Liver (tissue), 9 donors: ENCODE results near the gene CLASRP. TPM values are rescaled to one million over a fixed set of nuclear protein-coding genes. Genes with fewer than 3 reads are reported as not detected.

Experiments
- DNase-seq: peaks from one replicate; pipeline ENCODE4 v3.0.0-alpha.2; 2017; ENCODE audit warnings: low spot score
- H3K27ac ChIP-seq, 2 donors: one replicate each; pipeline ENCODE4 v1.7.0; 2013; ENCODE audit warnings: inconsistent platforms in 2 of 2, low read length in 2 of 2, control low read depth in 1 of 2, low read depth in 1 of 2, mild to moderate bottlenecking in 1 of 2
- H3K27me3 ChIP-seq, 4 donors: one replicate each; pipeline versions ENCODE4 v1.6.1 to v1.7.0; 2013; ENCODE audit warnings: low read length in 3 of 4, inconsistent platforms in 1 of 4, mild to moderate bottlenecking in 1 of 4, moderate library complexity in 1 of 4; ENCODE audit not compliant: control insufficient read depth in 4 of 4, insufficient read depth in 4 of 4
- H3K36me3 ChIP-seq, 4 donors: one replicate each; pipeline versions ENCODE4 v1.6.1 to v1.7.0; 2013; ENCODE audit warnings: low read length in 3 of 4, mild to moderate bottlenecking in 3 of 4, low read depth in 1 of 4, moderate library complexity in 1 of 4; ENCODE audit not compliant: control insufficient read depth in 4 of 4, insufficient read depth in 3 of 4
- H3K4me1 ChIP-seq, 4 donors: one replicate each; pipeline versions ENCODE4 v1.6.1 to v1.7.0; 2013; ENCODE audit warnings: low read length in 3 of 4, mild to moderate bottlenecking in 3 of 4, moderate library complexity in 1 of 4; ENCODE audit not compliant: control insufficient read depth in 4 of 4, insufficient read depth in 4 of 4
- H3K4me3 ChIP-seq, 3 donors: one replicate each; pipeline versions ENCODE4 v1.6.1 to v1.7.0; 2013; ENCODE audit warnings: low read length in 3 of 3, control low read depth in 1 of 3, low read depth in 1 of 3, mild to moderate bottlenecking in 1 of 3
- H3K9ac ChIP-seq, 2 donors: one replicate each; pipeline ENCODE4 v1.7.0; 2013; ENCODE audit warnings: low read length in 2 of 2, mild to moderate bottlenecking in 2 of 2, moderate library complexity in 2 of 2, control low read depth in 1 of 2, low read depth in 1 of 2
- H3K9me3 ChIP-seq, 4 donors: one replicate each; pipeline versions ENCODE4 v1.6.1 to v1.7.0; 2013; ENCODE audit warnings: low read length in 3 of 4; ENCODE audit not compliant: control insufficient read depth in 4 of 4
- CTCF ChIP-seq: fragments of 150-350 bp; IDR thresholded peaks from 2 replicates; pipeline ENCODE4 v1.5.1; 2017; ENCODE audit warnings: improper control_type of control experiment, low read depth, low read length; ENCODE audit not compliant: missing input control
- EGR1 ChIP-seq, 2 donors: IDR thresholded peaks; 2 replicates each; pipeline ENCODE4 v1.6.1; 2016 to 2018; ENCODE audit warnings: antibody characterized with exemption in 2 of 2, low read depth in 2 of 2
- FOXA1 ChIP-seq: IDR thresholded peaks from 2 replicates; pipeline ENCODE4 v1.6.1; 2016; ENCODE audit warnings: antibody characterized with exemption
- FOXA2 ChIP-seq: IDR thresholded peaks from 2 replicates; pipeline ENCODE4 v1.6.1; 2016; ENCODE audit warnings: antibody characterized with exemption
- GABPA ChIP-seq, 2 donors: IDR thresholded peaks in 1 of 2; conservative IDR thresholded peaks in 1 of 2; 2 replicates each; pipeline ENCODE4 v1.6.1; 2016; ENCODE audit warnings: antibody characterized with exemption in 2 of 2, mild to moderate bottlenecking in 1 of 2, moderate library complexity in 1 of 2
- HNF4A ChIP-seq, 2 donors: conservative IDR thresholded peaks; 2 replicates each; pipeline ENCODE4 v1.6.1; 2016; ENCODE audit warnings: antibody characterized with exemption in 2 of 2, mild to moderate bottlenecking in 2 of 2
- HNF4G ChIP-seq: IDR thresholded peaks from 2 replicates; pipeline ENCODE4 v1.6.1; 2016; ENCODE audit warnings: antibody characterized with exemption
- JUND ChIP-seq, 2 donors: IDR thresholded peaks; 2 replicates each; pipeline ENCODE4 v1.6.1; 2016; ENCODE audit warnings: antibody characterized with exemption in 2 of 2
- NR2F2 ChIP-seq: IDR thresholded peaks from 2 replicates; pipeline ENCODE4 v1.6.1; 2016; ENCODE audit warnings: antibody characterized with exemption
- RAD21 ChIP-seq, 2 donors: IDR thresholded peaks; 2 replicates each; pipeline ENCODE4 v1.6.1; 2016; ENCODE audit warnings: antibody characterized with exemption in 2 of 2, mild to moderate bottlenecking in 2 of 2
- REST ChIP-seq: IDR thresholded peaks from 2 replicates; pipeline ENCODE4 v1.6.1; 2016; ENCODE audit warnings: antibody characterized with exemption, mild to moderate bottlenecking
- RXRA ChIP-seq, 2 donors: IDR thresholded peaks; 2 replicates each; pipeline ENCODE4 v1.6.1; 2017 to 2018; ENCODE audit warnings: antibody characterized with exemption in 2 of 2, mild to moderate bottlenecking in 1 of 2
- SP1 ChIP-seq: IDR thresholded peaks from 2 replicates; pipeline ENCODE4 v1.6.1; 2018; ENCODE audit warnings: antibody characterized with exemption, mild to moderate bottlenecking
- TAF1 ChIP-seq: conservative IDR thresholded peaks from 2 replicates; pipeline ENCODE4 v1.6.1; 2016; ENCODE audit warnings: antibody characterized with exemption, mild to moderate bottlenecking
- YY1 ChIP-seq: IDR thresholded peaks from 2 replicates; pipeline ENCODE4 v1.6.1; 2016; ENCODE audit warnings: antibody characterized with exemption, mild to moderate bottlenecking
- WGBS: extraction: QIAGEN DNeasy Blood & Tissue Kit; methylation state at CpG from one replicate; pipeline ENCODE4 v1.1.7; 2013; 5-methylcytosine and 5-hydroxymethylcytosine counted together
- polyA plus RNA-seq, 2 donors: library from polyadenylated mRNA; stranded (reverse) in 1 of 2; unstranded in 1 of 2; fragments of 200-250 nt in 1 of 2; fragments of >200 nt in 1 of 2; fragmentation: Nextera tagmentation in 1 of 2; extraction: Ambion mirVana in 1 of 2; gene quantifications; one replicate each; pipeline versions ENCODE4 v1.2.1 to v1.2.3, GENCODE V29; 2013 to 2015
- total RNA-seq, 2 donors: library from RNA; depleted of rRNA; stranded (reverse); fragments of >200 nt; gene quantifications; one replicate each; pipeline ENCODE4 v1.2.3, GENCODE V29; 2014
- TF ChIP-seq, protein P1 (sequence below): IDR thresholded peaks from 2 replicates; pipeline ENCODE4 v1.6.1; 2016; ENCODE audit warnings: antibody characterized with exemption
- TF ChIP-seq, protein P2 (sequence below): IDR thresholded peaks from 2 replicates; pipeline ENCODE4 v1.6.1; 2016; ENCODE audit warnings: antibody characterized with exemption
- TF ChIP-seq, protein P3 (sequence below): IDR thresholded peaks from 2 replicates; pipeline ENCODE4 v1.6.1; 2016; ENCODE audit warnings: antibody characterized with exemption
- donor health status: healthy.
- donor health status: healthy.
- donor health status: healthy.
- donor health status: healthy.
- donor health status: healthy.

CLASRP gene
- total and polyA plus RNA-seq, 4 donors, result 9.0 to 44.3 (median 12.8) TPM

- Histone ChIP-seq H3K4me3 (no peak overlapping the region), H3K9ac (no peak overlapping the region), H3K36me3 (no peaks in the 10 kb centered on the region), H3K4me1 (peaks cover 8 to 27% (median 14%) of the 10 kb centered on the region in 4 donors), H3K27ac (no peak overlapping the region), H3K27me3 (no peaks in the 10 kb centered on the region), H3K9me3 (no peaks in the 10 kb centered on the region)
- WGBS, result 63% methylated on average over 15 of the region's 15 CpGs
- no peak for DNase-seq
- TF ChIP-seq EGR1 (IDR thresholded peaks at IDR 0.05; ENCODE audit: low read depth in 2 of 2) (no peak), RXRA (IDR thresholded peaks at IDR 0.05) (no peak), HNF4A (conservative IDR thresholded peaks at IDR 0.05) (no peak), TAF1 (no peak), REST (no peak), YY1 (no peak), SP1 (no peak)
- TF ChIP-seq, protein P1, sequence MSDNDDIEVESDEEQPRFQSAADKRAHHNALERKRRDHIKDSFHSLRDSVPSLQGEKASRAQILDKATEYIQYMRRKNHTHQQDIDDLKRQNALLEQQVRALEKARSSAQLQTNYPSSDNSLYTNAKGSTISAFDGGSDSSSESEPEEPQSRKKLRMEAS, result no peak
- TF ChIP-seq, protein P2, sequence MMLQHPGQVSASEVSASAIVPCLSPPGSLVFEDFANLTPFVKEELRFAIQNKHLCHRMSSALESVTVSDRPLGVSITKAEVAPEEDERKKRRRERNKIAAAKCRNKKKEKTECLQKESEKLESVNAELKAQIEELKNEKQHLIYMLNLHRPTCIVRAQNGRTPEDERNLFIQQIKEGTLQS, result no peak
Measured at GRCh38 chr19:45103156-45103507, 64.3 kb downstream of the CLASRP start.

DNA sequence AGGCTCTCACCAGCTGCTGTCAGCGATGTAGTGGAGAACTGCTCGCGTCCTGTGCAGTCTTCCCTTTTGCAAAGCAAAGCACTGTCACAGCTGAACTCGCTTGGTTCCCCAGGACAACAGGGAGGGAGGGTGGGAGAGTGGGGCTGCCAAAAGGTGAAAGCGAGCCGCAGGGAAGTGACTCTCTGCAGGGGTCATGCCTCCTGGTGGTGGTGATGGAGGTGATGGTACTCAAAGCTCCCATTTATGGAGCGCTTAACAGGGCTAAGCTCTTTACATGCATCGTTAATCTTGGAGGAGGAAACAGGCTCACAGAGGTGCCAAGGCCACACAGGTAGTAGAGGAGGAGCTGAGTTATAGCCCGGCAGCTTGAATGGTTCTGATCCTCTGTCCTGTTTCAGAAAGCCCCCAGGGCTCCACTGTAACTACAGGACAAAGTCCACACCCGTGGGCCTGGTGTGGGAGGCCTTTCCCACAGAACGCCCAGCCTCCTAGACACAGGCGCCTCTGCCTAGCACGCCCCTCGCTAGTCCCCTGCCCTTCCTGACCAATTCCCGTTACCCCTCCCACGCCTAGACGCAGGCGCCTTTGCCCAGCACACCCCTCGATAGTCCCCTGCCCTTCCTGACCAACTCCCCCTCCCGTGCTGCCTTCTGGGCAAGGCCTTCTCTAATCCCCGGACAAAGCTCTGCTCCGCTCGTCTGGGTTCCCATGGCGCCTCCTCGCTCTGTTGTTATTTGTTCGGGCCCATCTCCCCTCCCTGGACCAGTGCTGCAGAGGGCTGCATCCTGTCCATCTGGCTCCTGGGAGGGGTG, 64.9 kb downstream of the CLASRP start:
- no peak for TF ChIP-seq REST
- no peak for TF ChIP-seq YY1
- TF ChIP-seq, protein P3, sequence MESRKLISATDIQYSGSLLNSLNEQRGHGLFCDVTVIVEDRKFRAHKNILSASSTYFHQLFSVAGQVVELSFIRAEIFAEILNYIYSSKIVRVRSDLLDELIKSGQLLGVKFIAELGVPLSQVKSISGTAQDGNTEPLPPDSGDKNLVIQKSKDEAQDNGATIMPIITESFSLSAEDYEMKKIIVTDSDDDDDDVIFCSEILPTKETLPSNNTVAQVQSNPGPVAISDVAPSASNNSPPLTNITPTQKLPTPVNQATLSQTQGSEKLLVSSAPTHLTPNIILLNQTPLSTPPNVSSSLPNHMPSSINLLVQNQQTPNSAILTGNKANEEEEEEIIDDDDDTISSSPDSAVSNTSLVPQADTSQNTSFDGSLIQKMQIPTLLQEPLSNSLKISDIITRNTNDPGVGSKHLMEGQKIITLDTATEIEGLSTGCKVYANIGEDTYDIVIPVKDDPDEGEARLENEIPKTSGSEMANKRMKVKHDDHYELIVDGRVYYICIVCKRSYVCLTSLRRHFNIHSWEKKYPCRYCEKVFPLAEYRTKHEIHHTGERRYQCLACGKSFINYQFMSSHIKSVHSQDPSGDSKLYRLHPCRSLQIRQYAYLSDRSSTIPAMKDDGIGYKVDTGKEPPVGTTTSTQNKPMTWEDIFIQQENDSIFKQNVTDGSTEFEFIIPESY, result no peak
- TF ChIP-seq FOXA1, result no peak
- no peak for TF ChIP-seq EGR1 (IDR thresholded peaks at IDR 0.05; ENCODE audit: low read depth in 2 of 2)
- no peak for TF ChIP-seq RXRA (IDR thresholded peaks at IDR 0.05)
- TF ChIP-seq RAD21 (IDR thresholded peaks at IDR 0.05), result peak in 1 of 2 donors; percentile 17
- peak; percentile 25 for TF ChIP-seq SP1
- TF ChIP-seq, protein P2, result no peak
- peak; percentile 10 for TF ChIP-seq HNF4G
- TF ChIP-seq GABPA (IDR thresholded peaks at IDR 0.05 in 1 of 2, conservative IDR thresholded peaks at IDR 0.05 in 1 of 2), result no peak
- TF ChIP-seq JUND (IDR thresholded peaks at IDR 0.05), result no peak
- TF ChIP-seq FOXA2, result no peak
- TF ChIP-seq, protein P1, result no peak
- TF ChIP-seq HNF4A (conservative IDR thresholded peaks at IDR 0.05), result peak in 1 of 2 donors; percentile 66
- TF ChIP-seq NR2F2, result no peak
- TF ChIP-seq TAF1, result no peak
- no peak for TF ChIP-seq CTCF
- Histone ChIP-seq H3K4me3 (no peak overlapping the region), H3K27ac (no peak overlapping the region), H3K9ac (no peak overlapping the region), H3K9me3 (no peaks in the 10 kb centered on the region), H3K4me1 (peaks cover 3 to 22% (median 14%) of the 10 kb centered on the region in 4 donors), H3K27me3 (no peaks in the 10 kb centered on the region), H3K36me3 (no peaks in the 10 kb centered on the region)
- WGBS, result 63% methylated on average over 26 of the region's 26 CpGs
- DNase-seq, result peak; percentile 58
